Heart right ventricle (tissue), 16 donors: ENCODE measurements around the gene BLOC1S2. TPM values are rescaled to one million over a fixed set of nuclear protein-coding genes. Genes with fewer than 3 reads are reported as not detected.

Source experiments
- ATAC-seq, 8 donors: fragments of 200-7000 bp; cut with Tn5 transposase; one replicate each; pipeline ENCODE4 v1.9.1; 2020; ENCODE audit warnings: mild to moderate bottlenecking in 8 of 8, moderate library complexity in 8 of 8, moderate number of reproducible peaks in 1 of 8
- DNase-seq, 2 donors: peaks; one replicate each; pipeline ENCODE4 v3.0.0-alpha.2; 2020
- H3K27ac ChIP-seq, 10 donors: fragments of 200-600 bp; sonication (generic) in 2 of 10; one replicate each; pipeline versions ENCODE4 v1.5.0 to v1.8.0; 2020 to 2022; ENCODE audit warnings: mild to moderate bottlenecking in 3 of 10
- H3K27me3 ChIP-seq, 7 donors: fragments of 200-600 bp; one replicate each; pipeline ENCODE4 v1.8.0; 2021 to 2022; ENCODE audit warnings: mild to moderate bottlenecking in 2 of 7
- H3K36me3 ChIP-seq, 9 donors: fragments of 200-600 bp; sonication (generic) in 1 of 9; one replicate each; pipeline versions ENCODE4 v1.5.0 to v1.8.0; 2020 to 2022; ENCODE audit warnings: mild to moderate bottlenecking in 2 of 9
- H3K4me1 ChIP-seq, 9 donors: fragments of 200-600 bp; sonication (generic) in 1 of 9; one replicate each; pipeline versions ENCODE4 v1.5.0 to v1.8.0; 2020 to 2022; ENCODE audit warnings: mild to moderate bottlenecking in 4 of 9
- H3K4me3 ChIP-seq, 10 donors: fragments of 200-600 bp; sonication (generic) in 2 of 10; one replicate each; pipeline versions ENCODE4 v1.5.0 to v1.8.0; 2020 to 2022; ENCODE audit warnings: mild to moderate bottlenecking in 7 of 10, moderate library complexity in 2 of 10
- H3K9me3 ChIP-seq, 11 donors: fragments of 200-600 bp in 10 of 11; sonication (generic) in 2 of 11; one replicate each; pipeline versions ENCODE4 v1.5.0 to v1.8.0; 2013 to 2022; ENCODE audit warnings: mild to moderate bottlenecking in 2 of 11, control low read depth in 1 of 11, moderate library complexity in 1 of 11
- CTCF ChIP-seq, 9 donors: fragments of 200-600 bp; sonication (generic) in 2 of 9; IDR thresholded peaks; one replicate each; pipeline versions ENCODE4 v1.5.0 to v1.8.0; 2021 to 2022; ENCODE audit warnings: antibody characterized with exemption in 9 of 9, mild to moderate bottlenecking in 5 of 9, moderate library complexity in 1 of 9
- WGBS, 2 donors: extraction: QIAGEN DNeasy Blood & Tissue Kit; methylation state at CpG; one replicate each; pipeline ENCODE4 v1.1.7; 2013; ENCODE audit warnings: inconsistent platforms in 1 of 2; 5-methylcytosine and 5-hydroxymethylcytosine counted together
- intact Hi-C, 10 donors: fragments of 100-400 bp; cut with DNase I; formaldehyde crosslinking; loops; one replicate each; pipeline versions ENCODE4 v1.11.1 to v1.14.2; 2022
- polyA plus RNA-seq, 2 donors: library from polyadenylated mRNA; stranded (reverse); fragments of 200-250 nt; gene quantifications; one replicate each; pipeline ENCODE4 v1.2.3, GENCODE V29; 2013
- total RNA-seq, 10 donors: library from RNA; stranded (reverse); fragmentation: NEBNext Ultra II Directional in 3 of 10; extraction: Animal tissue kit (Norgen Biotek cat#: 25700) in 3 of 10; gene quantifications; one replicate each; pipeline versions ENCODE4 v1.2.1 to v1.2.4, GENCODE V29; 2021 to 2023
- donor health status: Arrhythmogenic right ventricular cardiomyopathy.
- donor health status: ischemic (EF 13 %, LVEDD 7.1; RV severe dilation, severe dysfunction).
- donor health status: healthy with polysubstance abuse.
- donor health status: DM: no; HTN: yes; CAD: no.
- donor health status: DM: no; HTN: no; CAD: no.
- donor health status: ischemic (EF 25% LVEDD 6.9; RV normal size, moderate dysfunction).
- donor health status: ischemic (EF 25% LVEDD 5.7; RV mildly dilated, moderate dysfunction).
- donor health status: healthy.
- donor health status: DM: yes; HTN: yes; CAD: no.
- donor health status: Ischemic cardiomyopathy.
- donor health status: ischemic (EF 35%, LVEDD 5.7; RV mildly dilated, moderate dysfunction).
- donor health status: nonischemic (EF 11% LVEDD 7.7; RV severe dilation, severe dysfunction).
- donor health status: DM: yes; HTN: yes; CAD: no.
- donor health status: PGD.
- donor health status: ischemic (EF 29% LVEDD 5.4; RV normal size, mild dysfunction).
- donor health status: nonischemic (EF 23%, LVEDD 6.1; RV moderate dilation, normal function).

The BLOC1S2 gene
- total and polyA plus RNA-seq, 12 donors, result 13.6 to 32.2 (median 19.8) TPM

GRCh38 chr10:100223879-100224278 lies 62.6 kb downstream of the BLOC1S2 start:
- TF ChIP-seq CTCF (IDR thresholded peaks at IDR 0.05), result no peak

More at GRCh38 chr10:100223879-100224278, 62.6 kb downstream of the BLOC1S2 start:
- no peak for ATAC-seq
- no peaks in the 10 kb centered on the region for H3K9me3 ChIP-seq
- no peak for DNase-seq
- H3K4me1 ChIP-seq, result peaks cover 0 to 15% (median 10%) of the 10 kb centered on the region in 9 donors
- no peaks in the 10 kb centered on the region for H3K27me3 ChIP-seq
- H3K4me3 ChIP-seq, result no peak overlapping the region
- no peak overlapping the region for H3K27ac ChIP-seq
- intact Hi-C loops, result no loop called here
- 76 to 77% methylated on average over 5 of the region's 5 CpGs for WGBS, 2 donors
- H3K36me3 ChIP-seq, result peaks cover 0 to 71% (median 49%) of the 10 kb centered on the region in 9 donors

Other genes with a start within 250 kb of the BLOC1S2 start
- gene CPN1, start 204.8 kb downstream of the BLOC1S2 start, total RNA-seq, result not detected
- gene CPN1, start 204.8 kb downstream of the BLOC1S2 start, polyA plus RNA-seq, result not detected
- gene ERLIN1, start 100.7 kb downstream of the BLOC1S2 start, total RNA-seq, result 10 to 100 TPM in 2 of 10 donors, 1 to 10 TPM in 8; 4.4 to 13.3 (median 7.5) TPM
- 1 to 10 TPM; 2.1 to 6.3 TPM for gene ERLIN1, start 100.7 kb downstream of the BLOC1S2 start, polyA plus RNA-seq
- gene CHUK, start 57.1 kb downstream of the BLOC1S2 start, total RNA-seq, result 10 to 100 TPM in 6 of 10 donors, 1 to 10 TPM in 4; 7.7 to 13.7 (median 10.1) TPM
- gene CHUK, start 57.1 kb downstream of the BLOC1S2 start, polyA plus RNA-seq, result 1 to 10 TPM; 7.3 to 7.7 TPM
- gene CWF19L1, start 19.0 kb downstream of the BLOC1S2 start, total RNA-seq, result 10 to 100 TPM in 9 of 10 donors, 1 to 10 TPM in 1; 9.5 to 20.0 (median 13.4) TPM
- 10 to 100 TPM; 14.0 to 15.3 TPM for gene CWF19L1, start 19.0 kb downstream of the BLOC1S2 start, polyA plus RNA-seq
- not detected for gene PKD2L1, start 43.5 kb upstream of the BLOC1S2 start, total RNA-seq
- not detected for gene PKD2L1, start 43.5 kb upstream of the BLOC1S2 start, polyA plus RNA-seq
- 10 to 100 TPM in 6 of 10 donors, 1 to 10 TPM in 4; 1.8 to 24.7 (median 12.6) TPM for gene SCD, start 60.6 kb upstream of the BLOC1S2 start, total RNA-seq
- 10 to 100 TPM; 44.6 to 62.7 TPM for gene SCD, start 60.6 kb upstream of the BLOC1S2 start, polyA plus RNA-seq
- gene WNT8B, start 176.3 kb upstream of the BLOC1S2 start, total RNA-seq, result not detected
- gene WNT8B, start 176.3 kb upstream of the BLOC1S2 start, polyA plus RNA-seq, result not detected
- gene SEC31B, start 233.2 kb upstream of the BLOC1S2 start, total RNA-seq, result 10 to 100 TPM in 1 of 10 donors, 1 to 10 TPM in 9; 6.7 to 10.6 (median 8.3) TPM
- gene SEC31B, start 233.2 kb upstream of the BLOC1S2 start, polyA plus RNA-seq, result 10 to 100 TPM in 1 of 2 donors, 1 to 10 TPM in 1; 2.7 to 28.2 TPM
- gene NDUFB8, start 243.2 kb upstream of the BLOC1S2 start, total RNA-seq, result 100 to 1,000 TPM; 321 to 498 (median 422) TPM
- 100 to 1,000 TPM; 750 to 915 TPM for gene NDUFB8, start 243.2 kb upstream of the BLOC1S2 start, polyA plus RNA-seq
- 10 to 100 TPM; 40.9 to 66.8 (median 50.4) TPM for gene HIF1AN, start 249.3 kb upstream of the BLOC1S2 start, total RNA-seq
- gene HIF1AN, start 249.3 kb upstream of the BLOC1S2 start, polyA plus RNA-seq, result 1 to 10 TPM; 7.1 to 7.2 TPM